Neural cell (in vitro differentiated cells): ENCODE results near the gene GCNA.

ENCODE experiments used
- CTCF ChIP-seq: fragments of 450-650 bp; IDR thresholded peaks from 2 replicates; pipeline ENCODE4 v1.5.1; 2014; ENCODE audit warnings: antibody characterized with exemption, mild to moderate bottlenecking, moderate library complexity; ENCODE audit not compliant: poor library complexity, severe bottlenecking
- EP300 ChIP-seq: fragments of 450-650 bp; conservative IDR thresholded peaks from 2 replicates; pipeline ENCODE4 v1.6.1; 2014; ENCODE audit warnings: antibody characterized with exemption, mild to moderate bottlenecking, moderate library complexity; ENCODE audit not compliant: poor library complexity, severe bottlenecking
- MXI1 ChIP-seq: fragments of 450-650 bp; conservative IDR thresholded peaks from 2 replicates; pipeline ENCODE4 v1.6.1; 2014; ENCODE audit warnings: antibody characterized with exemption, mild to moderate bottlenecking; ENCODE audit not compliant: poor library complexity, severe bottlenecking
- POLR2AphosphoS5 ChIP-seq: IDR thresholded peaks from 2 replicates; pipeline ENCODE4 v1.6.1; 2012
- RAD21 ChIP-seq: fragments of 450-650 bp; conservative IDR thresholded peaks from 2 replicates; pipeline ENCODE4 v1.6.1; 2014; ENCODE audit warnings: antibody characterized with exemption, mild to moderate bottlenecking, moderate library complexity
- REST ChIP-seq: IDR thresholded peaks from 2 replicates; pipeline ENCODE4 v1.6.1; 2012; ENCODE audit warnings: borderline replicate concordance
- SMC3 ChIP-seq: fragments of 450-650 bp; conservative IDR thresholded peaks from 2 replicates; pipeline ENCODE4 v1.6.1; 2014; ENCODE audit warnings: antibody characterized with exemption, mild to moderate bottlenecking, moderate library complexity; ENCODE audit not compliant: poor library complexity
- TAF1 ChIP-seq: IDR thresholded peaks from 2 replicates; pipeline ENCODE4 v1.6.1; 2012; ENCODE audit warnings: low read depth

GRCh38 chrX:71636438-71637252, 58.4 kb downstream of the GCNA start:
- TF ChIP-seq EP300 (no peak), POLR2AphosphoS5 (no peak), CTCF (no peak), MXI1 (no peak), REST (no peak), SMC3 (no peak), TAF1 (no peak), RAD21 (no peak)
